Measurements from ENCODE around the gene AP2M1. TPM values are rescaled to one million over a fixed set of nuclear protein-coding genes. Genes with fewer than 3 reads are reported as not detected.

The AP2M1 gene
- total and polyA plus RNA-seq, 2 of the 8 experiments (the other 6 are each of a cell fraction or from before 2014, with no cell fraction given) = 403 to 454 TPM

- no peak overlapping the region for H2BK20ac ChIP-seq (ENCODE audit: low read length)
- H3K36me3 ChIP-seq (ENCODE audit: control insufficient read depth in 2 of 4, insufficient read depth in 4 of 4, low read length in 3 of 4) = no peaks in the 10 kb centered on the region; a peak in 1 of 8 replicates
- peaks cover 21 to 44% of the 10 kb centered on the region in 2 experiments for H3K79me2 ChIP-seq (ENCODE audit: control insufficient read depth in 1 of 2, insufficient read depth in 2 of 2, low read length in 2 of 2)
- 93% methylated on average over 4 of the region's 4 CpGs; no CpG with 5 or more reads in 1 of the 2 experiments for WGBS, 2 experiments (ENCODE audit: extremely low coverage in 1 of 2, insufficient coverage in 1 of 2, insufficient read length in 1 of 2, insufficient replicate concordance in 2 of 2, low coverage in 1 of 2, low lambda C conversion rate in 2 of 2, missing lambda C conversion rate in 1 of 2)
- peaks cover 0 to 4% of the 10 kb centered on the region in 2 experiments for H4K20me1 ChIP-seq (replicated peaks in 1 of 2; ENCODE audit: control insufficient read depth in 1 of 2, insufficient read depth in 2 of 2, low read length in 2 of 2)
- H3K4me3 ChIP-seq (ENCODE audit: extremely low read depth in 1 of 4, insufficient read depth in 2 of 4, low read depth in 3 of 4, low read length in 4 of 4) = no peak overlapping the region
- H4K5ac ChIP-seq (ENCODE audit: insufficient read length, low read depth, low read length) = no peak overlapping the region
- peaks cover 16% of the 10 kb centered on the region for H3K23me2 ChIP-seq (ENCODE audit: low read depth, low read length)
- FAIRE-seq (no peak), DNase-seq (ENCODE audit: low read depth in 1 of 2, low spot score in 2 of 2) (no peak)
- no peak overlapping the region for H3K18ac ChIP-seq (ENCODE audit: extremely low read depth, low read length)
- H4K91ac ChIP-seq (replicated peaks; ENCODE audit: insufficient read length, low read length) = no peak overlapping the region
- H3K79me1 ChIP-seq (ENCODE audit: low read depth, low read length) = peaks cover 18% of the 10 kb centered on the region
- no peak overlapping the region for H2BK120ac ChIP-seq (replicated peaks; ENCODE audit: low read depth, low read length)
- H3K4me2 ChIP-seq (ENCODE audit: insufficient read depth in 1 of 2, low read depth in 2 of 2, low read length in 2 of 2) = no peak overlapping the region; a peak in 1 of 4 replicates
- no peak overlapping the region for H3K27ac ChIP-seq (ENCODE audit: low read depth, low read length)
- H2BK5ac ChIP-seq (ENCODE audit: low read depth, low read length) = no peak overlapping the region
- H2AK5ac ChIP-seq (ENCODE audit: low read depth, low read length) = no peak overlapping the region
- H2BK15ac ChIP-seq (ENCODE audit: low read length) = no peak overlapping the region
- TF ChIP-seq E2F6 (IDR thresholded peaks at IDR 0.05) (no peak), BCL11A (IDR thresholded peaks at IDR 0.05; ENCODE audit: low read depth in 2 of 2, low read length in 2 of 2) (no peak), CREB1 (IDR thresholded peaks at IDR 0.05) (no peak), RFX5 (IDR thresholded peaks at IDR 0.05; ENCODE audit: borderline replicate concordance, low read depth, low read length) (no peak), SP4 (IDR thresholded peaks at IDR 0.05; ENCODE audit: low read length) (no peak)
- H3K9me3 ChIP-seq (ENCODE audit: insufficient read depth in 2 of 2, low read depth in 1 of 2, low read length in 1 of 2) = no peaks in the 10 kb centered on the region
- H3K4ac ChIP-seq (replicated peaks; ENCODE audit: insufficient read length, low read depth, low read length) = no peak overlapping the region
- POLR2A ChIA-PET (ENCODE audit: partially characterized antibody) = interaction anchor here (3.3 kb wide), 1 partner anchor 12 kb away, joined by 26 read pairs; no protein-coding TSS in a partner anchor
- no peak overlapping the region for H2AFZ ChIP-seq (ENCODE audit: low read length)
- CTCF ChIA-PET (ENCODE audit: partially characterized antibody) = interaction anchor here (0.6 to 2.2 kb wide), 5 partner anchors 11 to 1013 kb away, joined by 3 to 7 read pairs (median 4); no protein-coding TSS in a partner anchor
- H3K23ac ChIP-seq (ENCODE audit: insufficient read length) = no peak overlapping the region
- H3K14ac ChIP-seq (ENCODE audit: insufficient read length) = no peak overlapping the region
- no peak overlapping the region for H2BK12ac ChIP-seq (ENCODE audit: low read depth, low read length)
- H3K4me1 ChIP-seq (replicated peaks in 1 of 4; ENCODE audit: control insufficient read depth in 3 of 4, insufficient read depth in 4 of 4, low read length in 3 of 4) = peaks cover 2 to 9% (median 5%) of the 10 kb centered on the region in 4 experiments; a peak in 6 of 7 replicates
- no peak overlapping the region for H3K9ac ChIP-seq (replicated peaks in 1 of 4; ENCODE audit: extremely low read depth in 1 of 4, low read depth in 3 of 4, low read length in 3 of 4)
- no peak overlapping the region for H4K8ac ChIP-seq (ENCODE audit: extremely low read depth, insufficient read depth, low read length)
- no peak overlapping the region for H3K56ac ChIP-seq (replicated peaks; ENCODE audit: insufficient read length, low read depth, low read length)
- H3K27me3 ChIP-seq (replicated peaks in 1 of 4; ENCODE audit: control insufficient read depth in 3 of 4, extremely low read depth in 1 of 4, insufficient read depth in 3 of 4, low read length in 3 of 4) = no peaks in the 10 kb centered on the region
These were observed 16.3 kb upstream of the AP2M1 start for GRCh38 chr3:184158404-184158803.
